HepG2 (cell line): ENCODE measurements around the gene RPTOR. TPM values are rescaled to one million over a fixed set of nuclear protein-coding genes. Genes with fewer than 3 reads are reported as not detected.
A peak's percentile ranks its signal among the peaks of the same experiment; 100 is the strongest.

ENCODE experiments used
- ATAC-seq: fragments of 200-7000 bp; cut with Tn5 transposase; 3 replicates; pipeline ENCODE4 v1.9.1; 2020; ENCODE audit warnings: mild to moderate bottlenecking, moderate library complexity
- BruUV-seq: library from RNA; stranded (reverse); fragments of 400-500 nt; replicated peaks from 2 replicates; lab custom pipeline; 2021; lab: Mats Ljungman, UMichigan
- CTCF ChIA-PET: fragments of 300-600 bp; formaldehyde crosslinking; extraction: SDS; loops from one replicate; lab custom pipeline; 2021; ENCODE audit warnings: low total read pairs, inconsistent platforms, low intra/inter-chr PET ratio; lab: Yijun Ruan, JAX
- POLR2A ChIA-PET: fragments of 350-600 bp; sonication (Branson Sonifier 250); formaldehyde crosslinking; loops from one replicate; lab custom pipeline; 2020; ENCODE audit warnings: antibody characterized with exemption, inconsistent platforms; lab: Yijun Ruan, JAX
- DNase-seq: peaks from one replicate; pipeline ENCODE4 v3.0.0-alpha.2; 2015; ENCODE audit warnings: low spot score
- FAIRE-seq: peaks from 3 replicates; lab custom pipeline; 2011; peaks lifted over from hg19 to GRCh38; lab: Jason Lieb, UNC
- H2AFZ ChIP-seq: one replicate; pipeline ENCODE4 v1.6.1; 2011; ENCODE audit warnings: low read length, inconsistent platforms
- H3K27ac ChIP-seq: fragments of 300-600 bp; 3 replicates; pipeline ENCODE4 v1.8.0; 2011; ENCODE audit warnings: mixed run types, mild to moderate bottlenecking, mixed read lengths, low read length, inconsistent platforms; ENCODE audit not compliant: insufficient read depth; ENCODE audit errors: extremely low read length
- H3K27me3 ChIP-seq, 2 experiments: fragments of 200-600 bp in 1 of 2; 2 replicates in 1 of 2; 3 replicates in 1 of 2; pipeline versions ENCODE4 v1.6.0 to v1.8.0; 2011; ENCODE audit warnings: low read length in 2 of 2, mild to moderate bottlenecking in 2 of 2, moderate library complexity in 2 of 2, inconsistent platforms in 1 of 2; ENCODE audit not compliant: insufficient read depth in 2 of 2, control insufficient read depth in 1 of 2
- H3K36me3 ChIP-seq, 2 experiments: fragments of 200-600 bp in 1 of 2; replicated peaks in 1 of 2; 2 replicates in 1 of 2; 3 replicates in 1 of 2; pipeline versions ENCODE4 v1.5.1 to v1.8.0; 2011; ENCODE audit warnings: low read length in 2 of 2, inconsistent platforms in 1 of 2; ENCODE audit not compliant: insufficient read depth in 2 of 2, control insufficient read depth in 1 of 2
- H3K4me1 ChIP-seq: 2 replicates; pipeline ENCODE4 v1.5.1; 2012; ENCODE audit warnings: low read length, inconsistent platforms; ENCODE audit not compliant: insufficient read depth
- H3K4me2 ChIP-seq: 2 replicates; pipeline ENCODE4 v1.6.0; 2011; ENCODE audit warnings: low read depth, low read length, inconsistent platforms
- H3K4me3 ChIP-seq, 3 experiments: fragments of 200-600 bp in 1 of 3; sonication (generic), shearing (Covaris generic) in 1 of 3; replicated peaks in 1 of 3; 2 replicates each; pipeline ENCODE4 v1.5.1; 2011 to 2016; ENCODE audit warnings: low read length in 3 of 3, inconsistent platforms in 2 of 3, low read depth in 2 of 3, mild to moderate bottlenecking in 2 of 3, control low read depth in 1 of 3, mixed read lengths in 1 of 3; ENCODE audit not compliant: insufficient read depth in 1 of 3
- H3K79me2 ChIP-seq: one replicate; pipeline ENCODE4 v1.6.1; 2011; ENCODE audit warnings: low read length, inconsistent platforms; ENCODE audit not compliant: insufficient read depth
- H3K9ac ChIP-seq: 2 replicates; pipeline ENCODE4 v1.6.0; 2011; ENCODE audit warnings: mild to moderate bottlenecking, low read depth, low read length, inconsistent platforms; ENCODE audit not compliant: insufficient read depth
- H3K9me3 ChIP-seq: 2 replicates; pipeline ENCODE4 v1.5.1; 2012; ENCODE audit warnings: mild to moderate bottlenecking, low read length
- H4K20me1 ChIP-seq: 2 replicates; pipeline ENCODE4 v1.6.0; 2011; ENCODE audit warnings: inconsistent platforms, mild to moderate bottlenecking, low read length, moderate library complexity; ENCODE audit not compliant: insufficient read depth
- ADNP ChIP-seq: sonication (generic); formaldehyde crosslinking; IDR thresholded peaks from 2 replicates; pipeline ENCODE4 v1.4.0; 2020; ENCODE audit warnings: missing genetic modification reagents
- EHMT2 ChIP-seq: fragments of 200-600 bp; sonication (generic); IDR thresholded peaks from 2 replicates; pipeline ENCODE4 v1.7.0; 2017; ENCODE audit warnings: antibody characterized with exemption, low read depth, low read length, borderline replicate concordance
- FIP1L1 ChIP-seq: fragments of 200-400 bp; formaldehyde crosslinking; IDR thresholded peaks from 2 replicates; pipeline ENCODE4 v1.6.1; 2018; ENCODE audit warnings: low read depth, mild to moderate bottlenecking, low read length, moderate library complexity, borderline replicate concordance; ENCODE audit not compliant: insufficient read depth
- HNRNPUL1 ChIP-seq: fragments of 200-400 bp; formaldehyde crosslinking; IDR thresholded peaks from 2 replicates; pipeline ENCODE4 v1.6.1; 2017; ENCODE audit warnings: low read depth, mild to moderate bottlenecking, low read length, moderate library complexity
- MAZ ChIP-seq, 2 experiments: sonication (generic) in 1 of 2; formaldehyde crosslinking in 1 of 2; IDR thresholded peaks; 2 replicates each; pipeline versions ENCODE4 v1.5.0 to v1.6.1; 2012 to 2020; ENCODE audit warnings: low read depth in 2 of 2, mild to moderate bottlenecking in 2 of 2, borderline replicate concordance in 1 of 2, improper control_type of control experiment in 1 of 2, low read length in 1 of 2, missing genetic modification reagents in 1 of 2, moderate library complexity in 1 of 2
- MEIS1 ChIP-seq: sonication (generic); formaldehyde crosslinking; IDR thresholded peaks from 2 replicates; pipeline ENCODE4 v1.9.0; 2021; ENCODE audit warnings: mild to moderate bottlenecking, missing genetic modification reagents, moderate library complexity, borderline replicate concordance
- TBP ChIP-seq: sonication (generic); formaldehyde crosslinking; IDR thresholded peaks from 2 replicates; pipeline ENCODE4 v1.5.0; 2020; ENCODE audit warnings: missing genetic modification reagents
- ZFP36 ChIP-seq: fragments of 150-350 bp; IDR thresholded peaks from 2 replicates; pipeline ENCODE4 v1.6.1; 2018; ENCODE audit warnings: borderline replicate concordance, low read length, low read depth; ENCODE audit not compliant: partially characterized antibody
- ZKSCAN1 ChIP-seq: fragments of 150-350 bp; IDR thresholded peaks from 2 replicates; pipeline ENCODE4 v1.6.1; 2014; ENCODE audit warnings: low read length
- ZNF230 ChIP-seq: sonication (generic); formaldehyde crosslinking; IDR thresholded peaks from 2 replicates; pipeline ENCODE4 v1.4.0; 2020; ENCODE audit warnings: mild to moderate bottlenecking, missing genetic modification reagents
- ZNF350 ChIP-seq: sonication (generic); formaldehyde crosslinking; IDR thresholded peaks from 2 replicates; pipeline ENCODE4 v1.4.0; 2020; ENCODE audit warnings: mild to moderate bottlenecking, low read depth, missing genetic modification reagents, borderline replicate concordance
- ZNF768 ChIP-seq: sonication (generic); formaldehyde crosslinking; IDR thresholded peaks from 2 replicates; pipeline ENCODE4 v1.4.0; 2020; ENCODE audit warnings: missing genetic modification reagents
- WGBS: methylation state at CpG from one replicate; pipeline ENCODE4 v1.1.6; 2017; ENCODE audit warnings: low lambda C conversion rate; 5-methylcytosine and 5-hydroxymethylcytosine counted together
- in situ Hi-C: cut with HindIII; loops from 2 replicates; pipeline ENCODE4 v1.10.0; 2017; ENCODE audit warnings: low pct_unique_long_range_greater_than_20kb; ENCODE audit not compliant: extremely low pct_ligation_motif_present
- intact Hi-C: fragments of 100-400 bp; cut with micrococcal nuclease; formaldehyde crosslinking; loops from one replicate; pipeline ENCODE4 v1.10.0; 2022; ENCODE audit not compliant: unreplicated experiment
- polyA plus RNA-seq, 8 experiments: library from polyadenylated mRNA; depleted of rRNA in 3 of 8; stranded (reverse) in 7 of 8; unstranded in 1 of 8; fragments of >200 nt; fragmentation: Illumina TruSeq in 4 of 8; extraction: Trizol in 4 of 8; gene quantifications; 2 replicates each; pipeline versions ENCODE4 v1.2.1 to v1.2.3, GENCODE V29; 2011 to 2016; ENCODE audit warnings: low read depth in 4 of 8, missing spikeins in 1 of 8, mixed read lengths in 1 of 8; ENCODE audit not compliant: insufficient read depth in 1 of 8
- total RNA-seq, 5 experiments: library from RNA; depleted of rRNA; stranded (reverse); fragments of >200 nt; fragmentation: Illumina TruSeq; extraction: Trizol; gene quantifications; 2 replicates each; pipeline ENCODE4 v1.2.3, GENCODE V29; 2016; ENCODE audit warnings: low read depth in 1 of 5
- TF ChIP-seq, protein P1 (sequence below): sonication (generic); formaldehyde crosslinking; IDR thresholded peaks from 2 replicates; pipeline ENCODE4 v1.5.0; 2020; ENCODE audit warnings: mild to moderate bottlenecking, missing genetic modification reagents
- TF ChIP-seq, protein P2 (sequence below): sonication (generic); formaldehyde crosslinking; IDR thresholded peaks from 2 replicates; pipeline ENCODE4 v1.5.0; 2020; ENCODE audit warnings: missing genetic modification reagents, mild to moderate bottlenecking, borderline replicate concordance

RPTOR gene
- total and polyA plus RNA-seq, 2 of the 13 experiments (the other 11 are each of a cell fraction or from before 2014, with no cell fraction given) = 6.6 to 25.3 TPM

DNA sequence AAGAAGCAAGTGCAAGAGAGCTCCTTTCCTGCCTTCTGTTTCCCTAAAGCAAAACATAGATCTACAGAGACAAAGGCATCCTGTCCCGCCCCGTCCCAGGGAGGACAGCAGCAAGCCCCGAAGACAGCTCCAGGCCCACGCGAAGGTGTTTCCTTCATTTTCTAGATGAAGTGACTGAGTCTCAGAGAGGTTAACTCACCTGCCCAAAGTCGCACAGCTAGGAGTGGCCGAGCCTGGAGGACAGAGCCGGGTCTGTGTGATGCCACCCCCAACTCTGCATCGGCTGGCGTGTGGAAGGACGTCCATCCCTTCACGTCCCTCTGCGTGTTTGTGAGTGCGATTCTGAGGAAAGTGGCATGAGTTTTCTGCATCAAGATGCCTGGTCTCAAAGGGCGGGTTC is 259.8 kb downstream of the RPTOR start:
- POLR2A ChIA-PET = no interaction called here
- H3K79me2 ChIP-seq = no peaks in the 10 kb centered on the region
- CTCF ChIA-PET = no interaction called here
- H3K36me3 ChIP-seq = peaks cover 9 to 14% of the 10 kb centered on the region in 2 experiments; a peak in 3 of 5 replicates
- H3K9me3 ChIP-seq = no peaks in the 10 kb centered on the region
- no peak overlapping the region for H3K4me2 ChIP-seq
- no peak overlapping the region for H3K4me3 ChIP-seq
- no peaks in the 10 kb centered on the region for H4K20me1 ChIP-seq
- no peak overlapping the region for H3K27ac ChIP-seq
- DNase-seq = no peak
- WGBS = 95% methylated on average over 15 of the region's 15 CpGs
- in situ Hi-C loops (no loop called here), intact Hi-C loops (no loop called here)
- no peaks in the 10 kb centered on the region for H3K27me3 ChIP-seq
- ATAC-seq = no peak
- no peaks in the 10 kb centered on the region for H3K4me1 ChIP-seq
- no TSS peak for BruUV-seq
- H2AFZ ChIP-seq = no peak overlapping the region
- FAIRE-seq = no peak
- H3K9ac ChIP-seq = no peak overlapping the region
- TF ChIP-seq EHMT2 (no peak), ZNF350 (CRISPR knock-in tag) (no peak), ZKSCAN1 (no peak), ZNF768 (CRISPR knock-in tag) (peak; percentile 90)

DNA sequence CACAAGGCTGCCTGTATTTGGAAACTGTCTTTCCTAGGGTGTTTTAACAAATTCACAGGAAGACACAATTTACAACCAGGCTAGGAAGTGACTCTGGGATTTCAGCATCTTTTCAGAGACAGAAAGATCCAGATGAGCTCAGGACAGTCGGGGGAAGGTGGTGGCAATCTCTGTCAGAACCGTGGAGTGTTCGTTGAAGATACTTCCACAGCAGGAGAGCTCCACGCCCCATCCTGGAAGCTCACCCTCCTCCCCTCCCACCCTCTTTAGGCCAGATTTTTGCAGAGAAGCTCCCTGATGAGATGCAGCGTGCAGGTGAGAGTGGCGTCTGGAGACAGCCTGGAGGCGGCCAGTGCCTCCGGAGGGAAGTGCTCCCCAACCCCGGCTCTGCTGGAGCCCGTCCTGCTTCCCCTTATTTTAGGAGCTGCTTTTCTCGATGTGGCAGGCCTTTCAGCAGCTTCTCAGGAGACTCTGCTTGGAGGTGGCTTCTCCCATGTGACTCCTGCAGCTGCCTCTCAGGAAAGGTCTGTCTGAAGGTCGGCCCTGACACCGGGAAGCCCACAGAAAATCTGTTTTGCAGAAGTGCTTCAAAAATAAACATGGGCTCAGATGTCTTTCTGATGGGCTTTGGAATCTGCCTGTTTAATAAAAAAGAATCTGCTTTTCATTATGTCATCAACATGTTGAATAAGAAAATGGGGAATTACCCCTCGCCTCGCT is 260.6 kb downstream of the RPTOR start:
- no peaks in the 10 kb centered on the region for H4K20me1 ChIP-seq
- ChIA-PET CTCF (no interaction called here), POLR2A (no interaction called here)
- H2AFZ ChIP-seq = no peak overlapping the region
- no TSS peak for BruUV-seq
- no peaks in the 10 kb centered on the region for H3K4me1 ChIP-seq
- in situ Hi-C loops (no loop called here), intact Hi-C loops (no loop called here)
- FAIRE-seq (no peak), DNase-seq (no peak), ATAC-seq (no peak)
- no peaks in the 10 kb centered on the region for H3K9me3 ChIP-seq
- H3K4me2 ChIP-seq = no peak overlapping the region
- H3K9ac ChIP-seq = no peak overlapping the region
- H3K36me3 ChIP-seq = peaks cover 8 to 9% of the 10 kb centered on the region in 2 experiments; a peak in 2 of 5 replicates
- H3K79me2 ChIP-seq = no peaks in the 10 kb centered on the region
- WGBS = 98% methylated on average over 14 of the region's 15 CpGs
- H3K27me3 ChIP-seq = no peaks in the 10 kb centered on the region
- H3K27ac ChIP-seq = no peak overlapping the region
- no peak overlapping the region for H3K4me3 ChIP-seq
- TF ChIP-seq, protein P1, sequence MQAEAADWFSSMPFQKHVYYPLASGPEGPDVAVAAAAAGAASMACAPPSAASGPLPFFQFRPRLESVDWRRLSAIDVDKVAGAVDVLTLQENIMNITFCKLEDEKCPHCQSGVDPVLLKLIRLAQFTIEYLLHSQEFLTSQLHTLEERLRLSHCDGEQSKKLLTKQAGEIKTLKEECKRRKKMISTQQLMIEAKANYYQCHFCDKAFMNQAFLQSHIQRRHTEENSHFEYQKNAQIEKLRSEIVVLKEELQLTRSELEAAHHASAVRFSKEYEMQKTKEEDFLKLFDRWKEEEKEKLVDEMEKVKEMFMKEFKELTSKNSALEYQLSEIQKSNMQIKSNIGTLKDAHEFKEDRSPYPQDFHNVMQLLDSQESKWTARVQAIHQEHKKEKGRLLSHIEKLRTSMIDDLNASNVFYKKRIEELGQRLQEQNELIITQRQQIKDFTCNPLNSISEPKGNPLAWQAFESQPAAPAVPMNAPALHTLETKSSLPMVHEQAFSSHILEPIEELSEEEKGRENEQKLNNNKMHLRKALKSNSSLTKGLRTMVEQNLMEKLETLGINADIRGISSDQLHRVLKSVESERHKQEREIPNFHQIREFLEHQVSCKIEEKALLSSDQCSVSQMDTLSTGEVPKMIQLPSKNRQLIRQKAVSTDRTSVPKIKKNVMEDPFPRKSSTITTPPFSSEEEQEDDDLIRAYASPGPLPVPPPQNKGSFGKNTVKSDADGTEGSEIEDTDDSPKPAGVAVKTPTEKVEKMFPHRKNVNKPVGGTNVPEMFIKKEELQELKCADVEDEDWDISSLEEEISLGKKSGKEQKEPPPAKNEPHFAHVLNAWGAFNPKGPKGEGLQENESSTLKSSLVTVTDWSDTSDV (CRISPR knock-in tag) = no peak
- no peak for TF ChIP-seq HNRNPUL1
- TF ChIP-seq ZNF230 (CRISPR knock-in tag) = no peak
- TF ChIP-seq MAZ (IDR thresholded peaks at IDR 0.05; ENCODE audit: borderline replicate concordance, low read depth, low read length) = no peak
- TF ChIP-seq MAZ (CRISPR knock-in tag; IDR thresholded peaks at IDR 0.05; ENCODE audit: low read depth) = no peak
- TF ChIP-seq TBP (CRISPR knock-in tag) = no peak
- no peak for TF ChIP-seq ZFP36
- TF ChIP-seq ADNP (CRISPR knock-in tag) = no peak
- TF ChIP-seq FIP1L1 = no peak
- TF ChIP-seq, protein P2, sequence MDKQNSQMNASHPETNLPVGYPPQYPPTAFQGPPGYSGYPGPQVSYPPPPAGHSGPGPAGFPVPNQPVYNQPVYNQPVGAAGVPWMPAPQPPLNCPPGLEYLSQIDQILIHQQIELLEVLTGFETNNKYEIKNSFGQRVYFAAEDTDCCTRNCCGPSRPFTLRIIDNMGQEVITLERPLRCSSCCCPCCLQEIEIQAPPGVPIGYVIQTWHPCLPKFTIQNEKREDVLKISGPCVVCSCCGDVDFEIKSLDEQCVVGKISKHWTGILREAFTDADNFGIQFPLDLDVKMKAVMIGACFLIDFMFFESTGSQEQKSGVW (CRISPR knock-in tag) = no peak
- no peak for TF ChIP-seq MEIS1 (CRISPR knock-in tag)
